ENCODE results near the gene ADAMTS15. TPM values are rescaled to one million over a fixed set of nuclear protein-coding genes. Genes with fewer than 3 reads are reported as not detected.

The ADAMTS15 gene
- total RNA-seq, 3 donors from 2014 or later (not counting 1 experiment from before 2014, with no cell fraction given) = 0.20 TPM; not detected in 2

- peaks cover 13% of the 10 kb centered on the region for H3K4me1 ChIP-seq (ENCODE audit: control insufficient read depth, insufficient read depth, low read length)
- no peak overlapping the region for H3K4me3 ChIP-seq (ENCODE audit: low read length)
- DNase-seq = no peak
- H3K9me3 Mint-ChIP-seq = no peaks in the 10 kb centered on the region
- intact Hi-C loops (cut with micrococcal nuclease) = no loop called here
- WGBS (ENCODE audit: insufficient coverage) = 1% methylated on average over 84 of the region's 84 CpGs
- H3K27ac ChIP-seq (ENCODE audit: low read length) = no peak overlapping the region
- no peaks in the 10 kb centered on the region for H3K9me3 ChIP-seq (ENCODE audit: control insufficient read depth, insufficient read depth, low read length)
- H3K27ac Mint-ChIP-seq = no peak overlapping the region
- H3K27me3 Mint-ChIP-seq (ENCODE audit: low read depth in 2 of 2) = peaks cover 47 to 48% of the 10 kb centered on the region in 2 donors
- H3K27me3 ChIP-seq (ENCODE audit: control insufficient read depth, insufficient read depth, low read length) = peaks cover 35% of the 10 kb centered on the region
- H3K36me3 ChIP-seq (ENCODE audit: control insufficient read depth, insufficient read depth, low read length) = no peaks in the 10 kb centered on the region
- no peak for TF ChIP-seq CTCF (IDR thresholded peaks at IDR 0.05)
- ATAC-seq = peak in 2 of 3 donors; percentile 30 to 53
- peak overlapping the region; percentile 64 for H3K4me3 Mint-ChIP-seq
- peaks cover 0 to 21% of the 10 kb centered on the region in 2 donors for H3K4me1 Mint-ChIP-seq
- no peaks in the 10 kb centered on the region for H3K36me3 Mint-ChIP-seq
Observed at GRCh38 chr11:130427581-130428315, 20.7 kb upstream of the ADAMTS15 start.

GRCh38 chr11:130428316-130429119 lies 19.9 kb upstream of the ADAMTS15 start, which contains the start of gene ADAMTS8:
Gene ADAMTS8 (minus strand): TSS chr11:130428609. CDS start chr11:130428286, 323 bp downstream.
- Histone ChIP-seq H3K36me3 (ENCODE audit: control insufficient read depth, insufficient read depth, low read length) (no peaks in the 10 kb centered on the region), H3K4me3 (ENCODE audit: low read length) (no peak within 1 kb of the TSS), H3K27me3 (ENCODE audit: control insufficient read depth, insufficient read depth, low read length) (peaks cover 35% of the 10 kb centered on the region), H3K9me3 (ENCODE audit: control insufficient read depth, insufficient read depth, low read length) (no peaks in the 10 kb centered on the region), H3K27ac (ENCODE audit: low read length) (no peak within 1 kb of the TSS), H3K4me1 (ENCODE audit: control insufficient read depth, insufficient read depth, low read length) (peaks cover 13% of the 10 kb centered on the region)
- DNase-seq (no peak), ATAC-seq (peak in 2 of 3 donors; percentile 33 to 45)
- intact Hi-C loops (cut with micrococcal nuclease) = no loop called here
- Mint-ChIP-seq H3K9me3 (no peaks in the 10 kb centered on the region), H3K4me3 (peak within 1 kb of the TSS; percentile 83), H3K27me3 (ENCODE audit: low read depth in 2 of 2) (peaks cover 47 to 48% of the 10 kb centered on the region in 2 donors), H3K36me3 (no peaks in the 10 kb centered on the region), H3K27ac (no peak within 1 kb of the TSS), H3K4me1 (peaks cover 0 to 21% of the 10 kb centered on the region in 2 donors)
- TF ChIP-seq CTCF (IDR thresholded peaks at IDR 0.05) = no peak
- 5% methylated on average over 61 of the region's 64 CpGs for WGBS (ENCODE audit: insufficient coverage)

- intact Hi-C loops (cut with micrococcal nuclease) = no loop called here
- H3K9me3 Mint-ChIP-seq = no peaks in the 10 kb centered on the region
- H3K27me3 Mint-ChIP-seq (ENCODE audit: low read depth in 2 of 2) = peaks cover 46 to 47% of the 10 kb centered on the region in 2 donors
- no peak for ATAC-seq
- no peak overlapping the region for H3K27ac Mint-ChIP-seq
- no peaks in the 10 kb centered on the region for H3K36me3 Mint-ChIP-seq
- no peaks in the 10 kb centered on the region for H3K9me3 ChIP-seq (ENCODE audit: control insufficient read depth, insufficient read depth, low read length)
- no peak for DNase-seq
- peaks cover 13% of the 10 kb centered on the region for H3K4me1 ChIP-seq (ENCODE audit: control insufficient read depth, insufficient read depth, low read length)
- peaks cover 35% of the 10 kb centered on the region for H3K27me3 ChIP-seq (ENCODE audit: control insufficient read depth, insufficient read depth, low read length)
- peaks cover 0 to 21% of the 10 kb centered on the region in 2 donors for H3K4me1 Mint-ChIP-seq
- no peak overlapping the region for H3K4me3 ChIP-seq (ENCODE audit: low read length)
- WGBS (ENCODE audit: insufficient coverage) = 56% methylated on average over 1 of the region's 2 CpGs
- H3K36me3 ChIP-seq (ENCODE audit: control insufficient read depth, insufficient read depth, low read length) = no peaks in the 10 kb centered on the region
- no peak overlapping the region for H3K27ac ChIP-seq (ENCODE audit: low read length)
- H3K4me3 Mint-ChIP-seq = peak overlapping the region; percentile 83
- TF ChIP-seq CTCF (IDR thresholded peaks at IDR 0.05) = no peak
Observed at GRCh38 chr11:130429120-130429681, 19.2 kb upstream of the ADAMTS15 start.

All from natural killer cell (primary cell).